ENCODE measurements around the gene KIF21B.
"Not testable (repeated sequence)": the region's sequence is repeated elsewhere in the genome, so short reads cannot be mapped to it uniquely, and the experiment has no call there.

Gene KIF21B

DNA sequence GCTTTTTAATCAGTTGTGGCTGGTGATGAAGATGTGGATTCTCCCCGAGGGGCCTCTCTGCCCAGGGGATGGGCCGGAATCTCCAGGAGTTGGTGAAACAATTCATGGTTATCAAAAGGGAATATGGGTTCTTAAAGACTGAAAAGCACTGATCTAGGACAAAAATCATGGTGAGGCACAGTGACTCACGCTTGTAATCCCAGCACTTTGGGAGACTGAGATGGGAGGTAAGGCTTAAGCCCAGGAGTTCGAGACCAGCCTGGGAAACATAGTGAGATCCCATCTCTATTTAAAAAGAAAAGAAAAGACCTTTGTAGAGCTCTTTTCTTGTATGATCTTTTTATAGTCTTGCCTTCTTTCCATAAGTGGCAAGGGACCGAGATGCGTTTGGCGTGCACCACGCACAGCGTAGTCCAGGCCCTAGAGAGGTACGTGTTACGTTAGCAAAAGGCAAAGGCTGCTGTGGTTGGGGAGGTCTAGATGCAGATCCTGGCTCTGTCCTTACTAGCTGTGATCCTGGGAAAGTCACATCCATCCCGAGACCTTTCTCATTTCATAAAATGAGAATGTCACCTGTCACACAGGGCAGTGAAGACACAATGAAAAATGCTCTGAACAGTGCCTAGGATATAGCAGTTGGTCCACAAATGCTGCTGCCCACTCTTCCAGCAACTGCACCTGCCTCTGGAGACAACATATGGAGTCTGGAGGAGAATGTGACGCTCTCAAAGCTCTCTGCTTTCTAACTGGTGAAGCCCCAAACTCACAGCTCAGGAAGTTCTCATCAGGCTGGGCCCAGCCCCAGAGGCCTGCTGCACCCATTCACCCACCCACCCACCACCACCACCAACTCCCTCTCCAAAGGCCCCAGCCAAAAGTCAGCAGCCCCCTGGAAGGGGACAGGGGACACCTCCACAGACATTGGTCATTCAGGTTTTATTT lies 54.8 kb downstream of the KIF21B start:
- DNase-seq, result no peak

DNA sequence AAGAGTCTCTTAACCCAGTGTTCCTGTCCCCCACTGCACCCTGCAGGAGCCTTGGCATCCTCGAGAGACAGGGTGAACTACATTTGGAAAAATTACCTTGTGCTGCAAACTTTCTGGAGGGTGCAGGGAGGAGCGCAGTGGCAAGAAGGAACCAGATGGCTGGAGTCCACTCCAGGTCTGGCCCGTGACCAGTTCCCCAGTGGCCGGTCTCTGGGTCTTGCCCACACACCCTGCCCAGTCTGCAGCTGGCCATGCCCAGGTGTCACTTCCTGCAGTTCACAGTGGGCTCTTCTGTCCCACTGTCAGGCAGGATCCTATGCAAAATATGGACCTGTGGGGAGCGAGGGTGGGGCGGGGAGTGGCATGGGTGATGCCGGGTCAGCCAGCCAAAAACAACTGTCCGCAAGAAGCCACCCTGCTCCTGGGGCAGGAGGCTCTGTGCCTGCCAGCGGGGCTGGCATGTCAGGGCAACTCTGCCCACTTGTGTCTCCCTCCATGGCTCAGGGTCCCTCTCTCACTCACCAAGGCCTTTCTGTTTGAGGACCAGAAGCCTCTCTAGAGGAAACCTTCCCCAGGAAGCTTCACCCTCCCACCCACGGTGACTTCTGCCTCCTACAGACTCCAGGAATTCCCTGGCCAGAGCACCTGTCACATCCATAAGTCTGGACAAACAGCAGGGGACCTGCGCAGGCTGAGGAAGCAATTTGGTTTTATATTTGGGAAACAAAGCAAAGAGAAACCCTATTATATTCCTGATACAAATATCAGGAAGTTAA lies 55.6 kb downstream of the KIF21B start:
- no peak for DNase-seq

- no peak for DNase-seq
Measured at GRCh38 chr1:200966934-200967333, 56.6 kb downstream of the KIF21B start.

DNA sequence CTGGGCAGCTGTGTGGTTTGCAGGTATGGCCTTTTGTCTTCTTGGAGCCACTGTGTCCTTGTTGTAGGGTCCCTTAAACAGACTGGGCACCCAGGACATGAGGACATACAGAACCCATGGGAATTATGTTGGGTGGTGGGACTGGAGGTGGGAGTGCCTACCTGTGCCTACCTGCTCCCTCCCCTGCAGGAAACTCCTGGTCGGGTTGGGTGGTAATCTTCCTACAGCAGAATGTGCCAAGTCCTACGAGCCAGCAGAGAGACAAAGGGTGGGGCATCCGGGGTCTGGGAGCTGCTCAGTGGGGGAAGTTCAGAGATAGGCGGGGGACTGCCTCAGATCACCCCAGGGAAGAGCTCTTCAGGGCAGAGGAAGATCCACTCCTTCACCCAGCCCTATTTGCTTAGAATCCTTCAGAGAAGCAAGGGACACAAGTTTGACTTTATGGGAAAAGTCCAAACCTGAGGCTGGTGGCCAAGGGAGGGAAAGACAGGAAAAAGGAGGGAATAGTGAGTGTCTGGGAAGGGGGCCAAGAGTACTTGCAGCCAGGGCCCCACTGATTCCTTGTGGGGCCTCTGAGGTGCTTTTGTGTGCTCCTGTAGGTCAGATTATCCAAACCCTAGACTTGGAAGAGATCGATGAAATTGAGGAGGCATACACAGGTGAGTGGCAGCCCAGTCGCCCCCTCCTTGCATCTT lies 58.3 kb downstream of the KIF21B start:
- DNase-seq, result no peak

DNA sequence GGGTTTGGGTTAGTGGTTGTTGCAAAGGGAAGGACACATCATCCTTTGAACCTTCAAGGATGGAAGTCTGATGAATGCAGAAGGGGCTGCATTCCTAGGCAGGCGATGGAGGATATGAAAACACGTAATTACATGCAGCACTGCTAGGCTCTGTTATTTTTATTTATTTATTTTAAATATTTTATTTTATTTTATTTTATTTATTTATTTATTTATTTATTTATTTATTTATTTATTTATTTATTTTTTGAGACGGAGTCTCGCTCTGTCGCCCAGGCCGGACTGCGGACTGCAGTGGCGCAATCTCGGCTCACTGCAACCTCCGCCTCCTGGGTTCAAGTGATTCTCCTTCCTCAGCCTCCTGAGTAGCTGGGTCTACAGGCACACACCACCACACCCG lies 59.6 kb downstream of the KIF21B start:
- not testable (repeated sequence) for DNase-seq

DNA sequence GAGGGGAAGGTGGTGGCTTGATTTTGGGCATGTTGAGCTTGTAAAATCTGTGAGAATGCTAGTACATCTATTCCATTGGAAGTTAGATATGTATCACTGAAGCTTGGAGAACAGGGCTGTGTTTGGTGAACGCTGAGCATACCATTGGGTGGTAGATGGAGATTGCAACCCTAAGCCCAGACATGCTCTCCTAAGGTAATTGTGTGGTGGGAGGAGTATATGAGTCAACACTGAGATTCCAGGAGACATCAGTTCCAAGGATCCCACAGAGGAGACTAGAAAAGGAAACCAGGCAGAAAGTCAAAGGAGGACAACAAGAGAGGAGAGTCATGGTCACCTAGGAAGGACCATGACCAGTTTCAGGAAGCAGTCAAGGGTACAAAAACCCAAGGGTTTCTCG lies 60.4 kb downstream of the KIF21B start:
- DNase-seq, result no peak

DNA sequence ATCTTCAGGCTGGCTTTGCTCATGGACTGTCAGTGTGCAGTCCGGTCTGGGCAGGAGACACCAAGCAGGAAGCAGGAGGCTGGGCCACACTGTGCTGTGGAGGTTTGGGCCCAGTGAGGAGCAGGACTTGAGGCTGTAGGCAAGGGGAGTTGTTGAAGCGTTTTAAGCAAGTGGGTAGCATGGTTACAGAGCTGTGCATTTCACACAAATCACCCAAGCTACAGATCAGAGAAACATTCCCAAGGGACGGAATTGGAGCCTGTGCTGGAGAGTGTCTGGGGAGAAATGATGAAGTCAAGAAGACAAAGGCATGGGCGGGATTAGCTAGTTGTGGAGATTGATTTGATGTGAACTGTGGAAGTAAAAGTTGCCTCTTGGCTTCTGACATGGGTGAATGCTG lies 60.9 kb downstream of the KIF21B start:
- DNase-seq, result no peak

DNA sequence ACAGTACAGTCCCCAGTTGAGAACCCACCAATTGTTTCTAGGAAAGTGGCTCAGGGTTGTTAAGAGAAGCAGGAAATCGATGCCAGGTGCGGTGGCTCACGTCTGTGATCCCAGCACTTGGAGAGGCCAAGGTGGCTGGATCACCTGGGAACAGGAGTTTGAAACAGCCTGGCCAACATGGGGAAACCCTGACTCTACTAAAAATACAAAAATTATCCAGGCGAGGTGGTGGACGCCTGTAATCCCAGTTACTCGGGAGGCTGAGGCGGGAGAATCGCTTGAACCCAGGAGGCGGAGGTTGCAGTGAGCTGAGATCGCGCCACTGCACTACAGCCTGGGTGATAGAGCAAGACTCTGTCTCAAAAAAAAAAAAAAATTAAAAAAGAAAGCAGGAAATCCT lies 61.4 kb downstream of the KIF21B start:
- not testable (repeated sequence) for DNase-seq

- no peak for DNase-seq
Measured at GRCh38 chr1:200960948-200961340, 62.6 kb downstream of the KIF21B start.

DNA sequence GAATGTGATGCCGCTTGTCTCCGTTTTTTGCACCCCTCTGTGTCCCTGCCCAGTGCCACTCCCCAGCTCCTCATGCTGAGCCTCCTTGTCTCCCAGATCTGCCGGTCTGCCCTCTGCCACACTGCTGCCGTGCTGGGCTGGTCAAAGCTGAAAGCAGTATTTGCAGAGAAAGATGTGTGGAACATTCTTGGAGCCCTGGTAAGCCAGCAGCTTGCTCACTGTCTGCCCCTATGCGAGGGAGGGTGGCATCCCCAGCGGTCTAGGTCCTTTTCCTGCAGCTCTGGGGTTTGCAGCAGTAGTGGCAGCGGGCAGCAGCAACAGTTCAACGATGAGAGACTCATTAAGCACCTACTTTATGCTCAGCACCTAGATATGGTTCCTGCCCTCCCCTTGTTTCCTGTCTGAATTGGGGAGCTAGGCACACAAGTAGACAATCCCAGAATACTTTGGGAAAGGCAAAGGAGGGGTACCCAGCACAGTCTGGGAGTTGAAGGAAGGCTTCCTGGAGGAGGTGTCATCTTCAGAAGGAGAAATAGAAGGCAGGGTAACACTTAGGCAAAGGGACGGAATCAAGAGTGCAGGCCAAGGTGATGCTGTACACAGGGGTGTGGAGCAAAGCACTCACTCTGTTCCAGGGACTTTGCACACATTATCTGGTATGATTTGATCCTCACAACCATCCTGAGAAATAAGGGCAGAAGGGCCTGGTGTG lies 63.1 kb downstream of the KIF21B start:
- no peak for DNase-seq

GRCh38 chr1:200959411-200959921 lies 64.0 kb downstream of the KIF21B start:
- no peak for DNase-seq

GRCh38 chr1:200958597-200958996 lies 64.9 kb downstream of the KIF21B start:
- no peak for DNase-seq

DNA sequence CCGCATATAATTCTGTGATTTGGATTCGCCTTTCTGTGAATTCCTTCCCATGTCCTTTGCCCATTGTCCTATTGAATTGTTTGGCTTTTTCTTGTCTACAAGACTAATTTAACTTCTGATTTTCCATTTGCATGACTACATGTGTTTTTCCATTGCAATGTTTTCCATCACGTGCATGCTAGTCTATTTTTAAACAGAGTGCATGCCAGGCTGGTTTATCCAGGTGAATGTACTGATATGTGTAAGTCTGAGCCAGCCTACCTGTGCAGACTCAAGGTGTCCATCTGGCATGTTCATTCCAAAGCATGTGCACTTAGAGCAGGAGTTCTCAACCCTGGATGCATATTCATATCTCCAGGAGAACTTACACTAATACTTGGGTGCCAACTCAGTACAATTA lies 69.1 kb downstream of the KIF21B start:
- no peak for DNase-seq

- DNase-seq, result no peak
Measured at GRCh38 chr1:200951016-200951415, 72.5 kb downstream of the KIF21B start.

DNA sequence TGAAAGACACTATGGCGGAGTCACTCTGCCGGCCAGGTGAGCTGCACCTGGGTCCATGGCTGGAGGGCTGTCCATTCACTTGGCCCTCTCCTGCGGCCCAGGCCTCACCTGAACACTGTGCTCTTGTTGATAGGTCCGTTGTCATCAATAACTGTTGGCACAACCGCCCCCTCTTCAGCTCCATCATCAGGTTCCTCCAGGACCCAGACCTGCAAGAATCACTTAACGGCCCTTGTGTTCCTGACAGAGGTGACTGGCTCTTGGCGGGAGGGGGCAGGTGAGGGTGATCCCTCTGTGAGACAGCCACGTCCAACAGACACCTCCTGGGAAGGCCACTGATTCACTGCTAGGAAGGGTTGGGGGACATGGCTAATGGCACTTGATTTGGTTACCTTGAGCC lies 73.9 kb downstream of the KIF21B start:
- no peak for DNase-seq

GRCh38 chr1:200947059-200947566 lies 76.4 kb downstream of the KIF21B start:
- DNase-seq, result no peak

DNA sequence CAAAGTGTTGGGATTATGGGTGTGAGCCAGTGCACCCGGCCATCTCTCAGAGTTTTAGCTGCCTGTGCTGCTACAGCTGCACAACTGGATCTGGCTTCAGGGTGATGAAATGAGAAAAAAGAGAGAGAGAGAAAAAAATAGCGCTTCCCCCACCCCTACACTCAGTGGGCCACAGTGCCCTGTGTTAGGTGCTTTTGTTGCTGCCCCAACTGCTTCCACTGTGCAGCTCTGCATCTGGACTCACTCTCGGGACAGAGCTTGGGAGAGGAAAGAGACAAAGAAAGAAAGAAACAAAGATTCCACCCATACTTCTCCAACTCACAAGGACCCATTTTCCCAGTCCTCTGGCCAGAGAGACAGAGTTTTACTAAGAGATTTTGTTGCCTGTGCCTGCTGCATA lies 78.4 kb downstream of the KIF21B start:
- no peak for DNase-seq

- DNase-seq, result no peak
Measured at GRCh38 chr1:200938955-200939354, 84.6 kb downstream of the KIF21B start.

DNA sequence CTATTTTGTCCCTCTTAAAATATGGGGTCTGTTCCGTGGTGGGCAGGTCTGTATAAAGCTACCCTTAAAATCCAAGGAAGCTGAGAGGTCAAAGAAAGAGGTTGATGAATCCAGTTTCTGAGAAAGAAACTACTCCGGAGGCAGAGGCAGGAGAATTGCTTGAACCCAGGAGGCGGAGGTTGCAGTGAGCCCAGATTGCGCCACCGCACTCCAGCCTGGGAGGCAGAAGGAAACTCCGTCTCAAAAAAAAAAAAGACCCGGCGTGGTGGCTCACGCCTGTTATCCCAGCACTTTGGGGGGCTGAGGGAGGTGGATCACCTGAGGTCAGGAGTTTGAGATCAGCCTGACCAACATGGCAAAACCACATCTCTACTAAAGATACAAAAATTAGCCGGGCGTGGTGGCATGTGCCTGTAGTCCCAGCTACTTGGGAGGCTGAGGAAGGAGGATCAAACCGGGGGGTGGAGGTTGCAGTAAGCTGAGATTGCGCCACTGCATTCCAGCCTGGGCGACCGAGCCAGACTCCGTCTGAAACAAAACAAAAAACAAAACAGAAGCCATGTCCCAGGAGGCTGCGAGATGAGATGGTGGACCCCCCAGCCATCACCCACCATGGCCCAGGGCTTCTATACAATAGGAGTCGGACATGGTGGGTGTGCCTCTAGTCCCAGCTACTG lies 88.1 kb downstream of the KIF21B start:
- not testable (repeated sequence) for DNase-seq

DNA sequence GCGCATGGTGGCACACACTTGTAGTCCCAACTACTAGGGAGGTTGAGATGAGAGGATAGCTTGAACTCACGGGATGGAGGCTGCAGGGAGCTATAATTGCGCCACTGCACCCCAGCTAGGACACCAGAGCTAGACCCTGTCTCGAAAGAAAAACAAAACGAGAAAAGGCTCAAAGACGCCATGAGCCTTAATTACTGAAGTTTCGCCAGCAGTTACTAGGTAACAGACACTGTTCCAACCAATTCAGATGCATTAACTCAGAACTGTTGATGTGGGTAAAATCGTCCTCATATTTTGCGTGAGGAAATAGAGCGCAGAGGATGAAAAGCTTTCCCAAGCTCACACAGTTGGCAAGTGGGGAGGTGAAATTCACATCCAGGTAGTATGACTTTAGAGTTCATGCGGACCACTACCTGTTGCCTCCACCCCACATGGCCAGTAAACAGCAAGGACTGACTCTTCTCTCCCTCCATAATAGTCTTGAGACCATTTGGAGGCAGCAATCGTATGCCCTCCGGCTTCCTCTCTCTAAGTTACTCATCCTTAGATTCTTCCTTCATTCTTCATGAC lies 88.8 kb downstream of the KIF21B start:
- DNase-seq, result no peak

DNA sequence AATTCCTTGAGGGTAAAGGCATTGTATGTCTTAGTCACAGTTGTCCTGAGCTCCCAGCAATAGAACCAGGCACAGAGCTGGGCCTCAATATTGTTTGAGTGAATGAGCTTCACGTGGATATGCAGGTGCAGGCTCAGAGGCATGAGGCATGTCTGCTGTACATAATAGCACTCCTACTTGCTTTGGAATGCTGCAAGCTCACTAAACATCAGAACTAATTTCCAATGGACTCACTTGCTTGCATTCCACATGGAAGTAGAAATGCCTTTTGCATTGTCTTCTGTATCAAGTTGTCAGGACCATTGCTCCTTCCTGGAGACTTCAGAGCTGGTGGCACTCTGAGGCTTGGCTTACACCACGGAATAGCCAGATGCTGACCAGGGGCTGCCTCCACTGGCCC lies 91.7 kb downstream of the KIF21B start:
- DNase-seq, result no peak
